Progenitor cell of endocrine pancreas (in vitro differentiated cells): ENCODE results near the gene DUSP16. TPM values are rescaled to one million over a fixed set of nuclear protein-coding genes. Genes with fewer than 3 reads are reported as not detected.

Experiments used
- DNase-seq: peaks from one replicate; pipeline ENCODE4 v3.0.0; 2021; ENCODE audit warnings: low spot score; ENCODE audit not compliant: unreplicated experiment
- H3K27ac Mint-ChIP-seq: 2 replicates; pipeline ENCODE4 v1.8.0; 2021; ENCODE audit warnings: mild to moderate bottlenecking, moderate library complexity, mixed read lengths
- H3K27me3 Mint-ChIP-seq: 2 replicates; pipeline ENCODE4 v1.8.0; 2021; ENCODE audit warnings: mixed read lengths
- H3K36me3 Mint-ChIP-seq: 2 replicates; pipeline ENCODE4 v1.8.0; 2022; ENCODE audit warnings: mixed read lengths; ENCODE audit not compliant: insufficient read depth
- H3K4me1 Mint-ChIP-seq: 2 replicates; pipeline ENCODE4 v1.8.0; 2021; ENCODE audit warnings: low read depth, mixed read lengths
- H3K4me3 Mint-ChIP-seq: 2 replicates; pipeline ENCODE4 v1.8.0; 2021; ENCODE audit warnings: low read depth, mild to moderate bottlenecking, moderate library complexity, mixed read lengths
- H3K9me3 Mint-ChIP-seq: 2 replicates; pipeline ENCODE4 v1.8.0; 2021; ENCODE audit warnings: low read depth, mixed read lengths
- total RNA-seq: library from RNA; stranded (reverse); gene quantifications from 2 replicates; pipeline ENCODE4 v1.2.1, GENCODE V29; 2021
- TF ChIP-seq, protein P1 (sequence below): fragments of 200-600 bp; sonication (generic); IDR thresholded peaks from one replicate; pipeline ENCODE4 v1.5.0; 2021; ENCODE audit warnings: antibody characterized with exemption, mild to moderate bottlenecking; ENCODE audit not compliant: unreplicated experiment

Gene DUSP16
- total RNA-seq, 1 donor from 2014 or later = 67.5 TPM

- TF ChIP-seq, protein P1, sequence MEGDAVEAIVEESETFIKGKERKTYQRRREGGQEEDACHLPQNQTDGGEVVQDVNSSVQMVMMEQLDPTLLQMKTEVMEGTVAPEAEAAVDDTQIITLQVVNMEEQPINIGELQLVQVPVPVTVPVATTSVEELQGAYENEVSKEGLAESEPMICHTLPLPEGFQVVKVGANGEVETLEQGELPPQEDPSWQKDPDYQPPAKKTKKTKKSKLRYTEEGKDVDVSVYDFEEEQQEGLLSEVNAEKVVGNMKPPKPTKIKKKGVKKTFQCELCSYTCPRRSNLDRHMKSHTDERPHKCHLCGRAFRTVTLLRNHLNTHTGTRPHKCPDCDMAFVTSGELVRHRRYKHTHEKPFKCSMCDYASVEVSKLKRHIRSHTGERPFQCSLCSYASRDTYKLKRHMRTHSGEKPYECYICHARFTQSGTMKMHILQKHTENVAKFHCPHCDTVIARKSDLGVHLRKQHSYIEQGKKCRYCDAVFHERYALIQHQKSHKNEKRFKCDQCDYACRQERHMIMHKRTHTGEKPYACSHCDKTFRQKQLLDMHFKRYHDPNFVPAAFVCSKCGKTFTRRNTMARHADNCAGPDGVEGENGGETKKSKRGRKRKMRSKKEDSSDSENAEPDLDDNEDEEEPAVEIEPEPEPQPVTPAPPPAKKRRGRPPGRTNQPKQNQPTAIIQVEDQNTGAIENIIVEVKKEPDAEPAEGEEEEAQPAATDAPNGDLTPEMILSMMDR = no peak
- no peaks in the 10 kb centered on the region for H3K9me3 Mint-ChIP-seq
- H3K4me3 Mint-ChIP-seq = no peak overlapping the region
- H3K36me3 Mint-ChIP-seq = no peaks in the 10 kb centered on the region
- no peak overlapping the region for H3K27ac Mint-ChIP-seq
- H3K4me1 Mint-ChIP-seq = peaks cover 11% of the 10 kb centered on the region
- DNase-seq = no peak
- peaks cover 5% of the 10 kb centered on the region for H3K27me3 Mint-ChIP-seq
Measured at GRCh38 chr12:12587878-12588277, 25.2 kb upstream of the DUSP16 start.

- no peak overlapping the region for H3K4me3 Mint-ChIP-seq
Measured at GRCh38 chr12:12586879-12587675, 24.4 kb upstream of the DUSP16 start.

GRCh38 chr12:12585115-12585863 is 22.6 kb upstream of the DUSP16 start:
- no peaks in the 10 kb centered on the region for H3K36me3 Mint-ChIP-seq
- H3K4me3 Mint-ChIP-seq = no peak overlapping the region
- H3K27ac Mint-ChIP-seq = no peak overlapping the region
- H3K27me3 Mint-ChIP-seq = peaks cover 5% of the 10 kb centered on the region
- no peaks in the 10 kb centered on the region for H3K9me3 Mint-ChIP-seq
- TF ChIP-seq, protein P1 = no peak
- peaks cover 12% of the 10 kb centered on the region for H3K4me1 Mint-ChIP-seq
- DNase-seq = no peak

More at GRCh38 chr12:12586879-12587675, 24.4 kb upstream of the DUSP16 start:
- no peaks in the 10 kb centered on the region for H3K36me3 Mint-ChIP-seq
- H3K9me3 Mint-ChIP-seq = no peaks in the 10 kb centered on the region
- TF ChIP-seq, protein P1 = no peak
- H3K4me1 Mint-ChIP-seq = peaks cover 12% of the 10 kb centered on the region
- no peak for DNase-seq
- no peak overlapping the region for H3K27ac Mint-ChIP-seq
- peaks cover 5% of the 10 kb centered on the region for H3K27me3 Mint-ChIP-seq

DNA sequence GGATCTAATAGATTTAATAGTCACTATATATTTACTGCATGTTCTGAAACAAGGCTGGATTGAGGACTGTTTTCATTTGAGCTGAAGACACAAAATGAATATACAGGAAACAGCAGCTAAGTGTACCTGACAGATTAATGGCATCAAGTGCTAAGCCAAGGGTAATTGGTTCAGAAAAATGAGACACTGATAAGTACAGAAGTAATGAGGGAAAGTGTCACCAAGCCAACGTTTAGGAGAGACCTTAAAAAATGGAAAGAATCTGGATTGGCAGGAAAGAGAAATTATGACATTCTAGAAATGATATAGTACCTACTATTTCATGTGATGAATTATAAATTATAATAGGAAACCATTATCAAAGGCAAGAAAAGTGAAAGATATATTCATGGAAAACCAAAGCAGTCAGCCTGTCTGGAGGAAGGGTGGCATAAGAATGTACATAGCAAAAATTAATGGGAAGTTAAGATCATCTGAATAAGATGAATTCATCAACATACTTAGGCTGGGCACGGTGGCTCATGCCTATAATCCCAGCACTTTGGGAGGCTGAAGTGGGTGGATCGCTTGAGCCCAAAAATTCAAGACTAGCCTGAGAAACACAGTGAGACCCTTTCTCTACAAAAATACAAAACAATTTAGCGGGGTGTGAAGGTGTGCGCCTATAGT is 21.0 kb upstream of the DUSP16 start:
- no peak for DNase-seq
- Mint-ChIP-seq H3K4me1 (peaks cover 12% of the 10 kb centered on the region), H3K27ac (no peak overlapping the region), H3K27me3 (no peaks in the 10 kb centered on the region), H3K4me3 (no peak overlapping the region), H3K9me3 (no peaks in the 10 kb centered on the region), H3K36me3 (no peaks in the 10 kb centered on the region)
- TF ChIP-seq, protein P1 = no peak

- H3K27me3 Mint-ChIP-seq = no peaks in the 10 kb centered on the region
- no peak overlapping the region for H3K4me3 Mint-ChIP-seq
- H3K36me3 Mint-ChIP-seq = no peaks in the 10 kb centered on the region
- H3K27ac Mint-ChIP-seq = no peak overlapping the region
- peaks cover 11% of the 10 kb centered on the region for H3K4me1 Mint-ChIP-seq
- TF ChIP-seq, protein P1 = no peak
- DNase-seq = no peak
- H3K9me3 Mint-ChIP-seq = no peaks in the 10 kb centered on the region
Measured at GRCh38 chr12:12582895-12583303, 20.2 kb upstream of the DUSP16 start.
